GM18526 (cell line): ENCODE results near the gene ANO9.

ENCODE experiments used
- POLR2A ChIP-seq: IDR thresholded peaks from 3 replicates; pipeline ENCODE4 v1.6.1; 2011; ENCODE audit not compliant: insufficient read length; ENCODE audit errors: extremely low read depth

The ANO9 gene

GRCh38 chr11:433641-434040 is 8.2 kb downstream of the ANO9 start:
- no peak for TF ChIP-seq POLR2A

- no peak for TF ChIP-seq POLR2A
Measured at GRCh38 chr11:433111-433510, 8.7 kb downstream of the ANO9 start.

- no peak for TF ChIP-seq POLR2A
Measured at GRCh38 chr11:432501-433100, 9.2 kb downstream of the ANO9 start.

- no peak for TF ChIP-seq POLR2A
Measured at GRCh38 chr11:431921-432320, 9.9 kb downstream of the ANO9 start.

- no peak for TF ChIP-seq POLR2A
Measured at GRCh38 chr11:429931-430456, 11.8 kb downstream of the ANO9 start.

GRCh38 chr11:429391-429790 is 12.4 kb downstream of the ANO9 start:
- no peak for TF ChIP-seq POLR2A

- no peak for TF ChIP-seq POLR2A
Measured at GRCh38 chr11:428295-428694, 13.5 kb downstream of the ANO9 start.

- no peak for TF ChIP-seq POLR2A
Measured at GRCh38 chr11:426851-427250, 15.0 kb downstream of the ANO9 start.

- no peak for TF ChIP-seq POLR2A
Measured at GRCh38 chr11:425301-425700, 16.5 kb downstream of the ANO9 start.

- TF ChIP-seq POLR2A, result no peak
Measured at GRCh38 chr11:424232-424631, 17.6 kb downstream of the ANO9 start.

- no peak for TF ChIP-seq POLR2A
Measured at GRCh38 chr11:422249-422656, 19.6 kb downstream of the ANO9 start.

GRCh38 chr11:420911-421321 is 20.9 kb downstream of the ANO9 start:
- TF ChIP-seq POLR2A, result no peak

- no peak for TF ChIP-seq POLR2A
Measured at GRCh38 chr11:420054-420910, 21.5 kb downstream of the ANO9 start.

- no peak for TF ChIP-seq POLR2A
Measured at GRCh38 chr11:419248-420005, 22.4 kb downstream of the ANO9 start.

GRCh38 chr11:418343-419247 is 23.2 kb downstream of the ANO9 start:
- no peak for TF ChIP-seq POLR2A
